Subcutaneous abdominal adipose tissue (tissue), 5 donors: ENCODE results near the gene SNTA1.
"Not testable (repeated sequence)": the region's sequence is repeated elsewhere in the genome, so short reads cannot be mapped to it uniquely, and the experiment has no call there.

Experiments used
- H3K27ac ChIP-seq: one replicate; pipeline ENCODE4 v1.7.0; 2013; ENCODE audit warnings: low read depth, mild to moderate bottlenecking, inconsistent platforms, low read length, moderate library complexity
- H3K27me3 ChIP-seq, 5 donors: one replicate each; pipeline ENCODE4 v1.7.0; 2013; ENCODE audit warnings: low read length in 5 of 5, inconsistent platforms in 1 of 5; ENCODE audit not compliant: control insufficient read depth in 5 of 5, insufficient read depth in 4 of 5
- H3K36me3 ChIP-seq, 5 donors: one replicate each; pipeline ENCODE4 v1.7.0; 2013; ENCODE audit warnings: low read length in 5 of 5; ENCODE audit not compliant: control insufficient read depth in 5 of 5, insufficient read depth in 5 of 5
- H3K4me1 ChIP-seq, 5 donors: one replicate each; pipeline ENCODE4 v1.7.0; 2013; ENCODE audit warnings: low read length in 5 of 5, mild to moderate bottlenecking in 3 of 5, moderate library complexity in 1 of 5; ENCODE audit not compliant: control insufficient read depth in 5 of 5, insufficient read depth in 5 of 5
- H3K4me3 ChIP-seq, 5 donors: one replicate each; pipeline ENCODE4 v1.7.0; 2013; ENCODE audit warnings: low read length in 5 of 5, low read depth in 1 of 5
- H3K9ac ChIP-seq, 5 donors: one replicate each; pipeline ENCODE4 v1.7.0; 2013; ENCODE audit warnings: low read length in 5 of 5, mild to moderate bottlenecking in 4 of 5, moderate library complexity in 3 of 5
- H3K9me3 ChIP-seq, 5 donors: one replicate each; pipeline ENCODE4 v1.7.0; 2013; ENCODE audit warnings: low read length in 5 of 5; ENCODE audit not compliant: control insufficient read depth in 5 of 5
- donor health status: healthy.
- donor health status: healthy.
- donor health status: healthy.
- donor health status: healthy.
- donor health status: healthy.

Gene SNTA1

GRCh38 chr20:33444797-33445560, 1.4 kb upstream of the SNTA1 start:
- peak overlapping the region in 4 of 5 donors; percentile 9 to 89 (median 86) for H3K4me3 ChIP-seq
- H3K27ac ChIP-seq: no peak overlapping the region
- peak overlapping the region in 1 of 5 donors; percentile 30 for H3K9ac ChIP-seq
- H3K9me3 ChIP-seq: peaks cover 0 to 4% (median 0%) of the 10 kb centered on the region in 5 donors
- no peaks in the 10 kb centered on the region for H3K27me3 ChIP-seq
- H3K4me1 ChIP-seq: peaks cover 2 to 43% (median 33%) of the 10 kb centered on the region in 5 donors
- H3K36me3 ChIP-seq: no peaks in the 10 kb centered on the region

GRCh38 chr20:33443006-33443511, 504 bp downstream of the SNTA1 start:
- Histone ChIP-seq H3K9me3 (no peaks in the 10 kb centered on the region), H3K27ac (no peak overlapping the region), H3K27me3 (no peaks in the 10 kb centered on the region), H3K4me3 (peak overlapping the region; percentile 63 to 92 (median 84)), H3K4me1 (peaks cover 2 to 51% (median 37%) of the 10 kb centered on the region in 5 donors), H3K9ac (peak overlapping the region in 4 of 5 donors; percentile 58 to 77 (median 76)), H3K36me3 (no peaks in the 10 kb centered on the region)

GRCh38 chr20:33442136-33443005, 1.2 kb downstream of the SNTA1 start:
- Histone ChIP-seq H3K27ac (peak overlapping the region; percentile 25), H3K4me3 (peak overlapping the region; percentile 63 to 92 (median 84)), H3K36me3 (no peaks in the 10 kb centered on the region), H3K9ac (peak overlapping the region in 4 of 5 donors; percentile 58 to 77 (median 76)), H3K4me1 (peaks cover 4 to 55% (median 44%) of the 10 kb centered on the region in 5 donors), H3K27me3 (no peaks in the 10 kb centered on the region), H3K9me3 (no peaks in the 10 kb centered on the region)

GRCh38 chr20:33441142-33441955, 2.2 kb downstream of the SNTA1 start:
- Histone ChIP-seq H3K27ac (peak overlapping the region; percentile 25), H3K9me3 (no peaks in the 10 kb centered on the region), H3K9ac (no peak overlapping the region), H3K36me3 (no peaks in the 10 kb centered on the region), H3K4me1 (peaks cover 4 to 51% (median 42%) of the 10 kb centered on the region in 5 donors), H3K27me3 (no peaks in the 10 kb centered on the region), H3K4me3 (no peak overlapping the region)

GRCh38 chr20:33440562-33440961, 3.0 kb downstream of the SNTA1 start:
- not testable (repeated sequence) for H3K36me3 ChIP-seq, H3K4me3 ChIP-seq, H3K27ac ChIP-seq, H3K27me3 ChIP-seq, H3K9me3 ChIP-seq, H3K9ac ChIP-seq
- peaks cover 4 to 45% (median 36%) of the 10 kb centered on the region in 5 donors for H3K4me1 ChIP-seq

- Histone ChIP-seq H3K27ac (peak overlapping the region; percentile 60), H3K9ac (peak overlapping the region in 1 of 5 donors; percentile 31), H3K27me3 (no peaks in the 10 kb centered on the region), H3K36me3 (peaks cover 0 to 4% (median 0%) of the 10 kb centered on the region in 5 donors), H3K9me3 (no peaks in the 10 kb centered on the region), H3K4me3 (no peak overlapping the region), H3K4me1 (peaks cover 4 to 43% (median 37%) of the 10 kb centered on the region in 5 donors)
Observed at GRCh38 chr20:33438481-33438880, 5.1 kb downstream of the SNTA1 start.

- Histone ChIP-seq H3K9ac (no peak overlapping the region), H3K27me3 (no peaks in the 10 kb centered on the region), H3K9me3 (no peaks in the 10 kb centered on the region), H3K4me3 (no peak overlapping the region), H3K4me1 (peaks cover 4 to 38% (median 31%) of the 10 kb centered on the region in 5 donors), H3K36me3 (peaks cover 0 to 4% (median 0%) of the 10 kb centered on the region in 5 donors), H3K27ac (peak overlapping the region; percentile 60)
Observed at GRCh38 chr20:33437141-33437911, 6.2 kb downstream of the SNTA1 start.

- Histone ChIP-seq H3K27ac (peak overlapping the region; percentile 90), H3K9me3 (no peaks in the 10 kb centered on the region), H3K27me3 (no peaks in the 10 kb centered on the region), H3K36me3 (peaks cover 0 to 4% (median 0%) of the 10 kb centered on the region in 5 donors), H3K4me3 (no peak overlapping the region), H3K9ac (no peak overlapping the region), H3K4me1 (peaks cover 2 to 32% (median 25%) of the 10 kb centered on the region in 5 donors)
Observed at GRCh38 chr20:33434434-33434833, 9.1 kb downstream of the SNTA1 start.
